Muscle layer of duodenum (tissue), 2 donors: ENCODE data around the gene ZBTB20.

Source experiments
- H3K27ac ChIP-seq: one replicate; pipeline ENCODE4 v1.7.0; 2013; ENCODE audit warnings: mild to moderate bottlenecking, low read length
- H3K27me3 ChIP-seq: one replicate; pipeline ENCODE4 v1.7.0; 2013; ENCODE audit warnings: low read depth, mild to moderate bottlenecking, control low read depth, low read length
- H3K36me3 ChIP-seq, 2 donors: one replicate each; pipeline ENCODE4 v1.7.0; 2013; ENCODE audit warnings: low read length in 2 of 2, control low read depth in 1 of 2, mild to moderate bottlenecking in 1 of 2; ENCODE audit not compliant: insufficient read depth in 2 of 2, control insufficient read depth in 1 of 2
- H3K4me1 ChIP-seq, 2 donors: one replicate each; pipeline ENCODE4 v1.7.0; 2013; ENCODE audit warnings: low read length in 2 of 2, mild to moderate bottlenecking in 2 of 2, control low read depth in 1 of 2, moderate library complexity in 1 of 2; ENCODE audit not compliant: insufficient read depth in 2 of 2, control insufficient read depth in 1 of 2
- H3K4me3 ChIP-seq, 2 donors: one replicate each; pipeline ENCODE4 v1.7.0; 2013; ENCODE audit warnings: low read length in 2 of 2, low read depth in 1 of 2, mild to moderate bottlenecking in 1 of 2
- H3K9me3 ChIP-seq, 2 donors: one replicate each; pipeline ENCODE4 v1.7.0; 2013; ENCODE audit warnings: low read length in 2 of 2, control low read depth in 1 of 2, mild to moderate bottlenecking in 1 of 2; ENCODE audit not compliant: control insufficient read depth in 1 of 2
- donor health status: healthy.

Gene ZBTB20

GRCh38 chr3:114355653-114356052, 791.4 kb downstream of the ZBTB20 start:
- no peak overlapping the region for H3K27ac ChIP-seq
- peaks cover 4 to 14% of the 10 kb centered on the region in 2 donors for H3K36me3 ChIP-seq
- H3K27me3 ChIP-seq, result no peaks in the 10 kb centered on the region
- no peaks in the 10 kb centered on the region for H3K4me1 ChIP-seq
- no peaks in the 10 kb centered on the region for H3K9me3 ChIP-seq
- no peak overlapping the region for H3K4me3 ChIP-seq

DNA sequence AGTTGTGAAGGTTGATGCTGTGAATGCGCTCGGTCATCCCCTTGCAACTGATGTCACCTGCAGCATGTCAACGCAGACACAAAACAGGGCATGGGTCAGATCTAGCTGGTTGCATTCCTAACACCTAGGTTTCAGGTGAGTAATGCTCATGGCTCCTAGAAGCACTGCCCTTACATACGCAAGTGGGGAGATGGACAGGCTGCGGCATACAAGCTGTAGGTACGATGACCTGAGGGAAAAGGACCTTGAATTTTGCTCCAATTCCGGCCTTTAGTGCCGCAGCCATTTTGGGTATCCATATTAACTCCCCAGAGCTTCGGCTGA, 795.3 kb downstream of the ZBTB20 start:
- Histone ChIP-seq H3K9me3 (no peaks in the 10 kb centered on the region), H3K4me1 (no peaks in the 10 kb centered on the region), H3K36me3 (peaks cover 15 to 39% of the 10 kb centered on the region in 2 donors), H3K4me3 (no peak overlapping the region), H3K27ac (no peak overlapping the region), H3K27me3 (no peaks in the 10 kb centered on the region)

GRCh38 chr3:114351123-114351821, 795.8 kb downstream of the ZBTB20 start:
- H3K9me3 ChIP-seq, result no peaks in the 10 kb centered on the region
- no peaks in the 10 kb centered on the region for H3K27me3 ChIP-seq
- H3K36me3 ChIP-seq, result peaks cover 15 to 39% of the 10 kb centered on the region in 2 donors
- no peaks in the 10 kb centered on the region for H3K4me1 ChIP-seq
- no peak overlapping the region for H3K4me3 ChIP-seq
- H3K27ac ChIP-seq, result no peak overlapping the region

- H3K27me3 ChIP-seq, result no peaks in the 10 kb centered on the region
- H3K36me3 ChIP-seq, result peaks cover 15 to 39% of the 10 kb centered on the region in 2 donors
- no peak overlapping the region for H3K4me3 ChIP-seq
These were observed 796.4 kb downstream of the ZBTB20 start for GRCh38 chr3:114350690-114351089.

DNA sequence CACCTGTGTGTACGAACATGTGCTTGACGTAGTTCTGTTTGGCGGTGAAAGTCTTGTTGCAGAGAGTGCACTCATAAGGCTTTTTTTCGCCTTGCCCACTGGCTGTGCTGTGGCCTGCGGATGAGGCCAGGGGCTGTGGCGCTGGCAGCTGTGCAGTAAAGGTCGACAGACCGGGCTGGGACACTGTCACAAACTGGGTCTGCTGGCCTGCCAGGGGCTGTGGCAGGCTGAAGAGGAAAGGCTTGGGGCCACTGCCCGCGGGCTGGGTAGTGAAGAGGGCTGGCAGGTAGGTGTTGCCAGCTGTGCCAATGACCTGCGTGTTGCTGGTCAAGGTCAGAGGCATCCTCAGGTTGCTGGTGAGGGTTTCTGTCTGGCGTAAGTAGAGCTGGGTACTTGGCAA, 796.8 kb downstream of the ZBTB20 start:
- Histone ChIP-seq H3K27ac (no peak overlapping the region), H3K4me1 (no peaks in the 10 kb centered on the region), H3K36me3 (peaks cover 15 to 39% of the 10 kb centered on the region in 2 donors), H3K27me3 (no peaks in the 10 kb centered on the region), H3K9me3 (no peaks in the 10 kb centered on the region), H3K4me3 (no peak overlapping the region)

More at GRCh38 chr3:114350690-114351089, 796.4 kb downstream of the ZBTB20 start:
- no peaks in the 10 kb centered on the region for H3K4me1 ChIP-seq
- H3K9me3 ChIP-seq, result no peaks in the 10 kb centered on the region
- H3K27ac ChIP-seq, result no peak overlapping the region

- Histone ChIP-seq H3K4me3 (no peak overlapping the region), H3K27me3 (no peaks in the 10 kb centered on the region), H3K27ac (no peak overlapping the region), H3K36me3 (peaks cover 0 to 15% of the 10 kb centered on the region in 2 donors), H3K9me3 (no peaks in the 10 kb centered on the region), H3K4me1 (peaks cover 0 to 5% of the 10 kb centered on the region in 2 donors)
These were observed 802.6 kb downstream of the ZBTB20 start for GRCh38 chr3:114344492-114344891.

GRCh38 chr3:114338651-114339357, 808.3 kb downstream of the ZBTB20 start:
- Histone ChIP-seq H3K4me3 (no peak overlapping the region), H3K4me1 (peaks cover 0 to 5% of the 10 kb centered on the region in 2 donors), H3K36me3 (peaks cover 4 to 7% of the 10 kb centered on the region in 2 donors), H3K9me3 (no peaks in the 10 kb centered on the region), H3K27me3 (no peaks in the 10 kb centered on the region), H3K27ac (no peak overlapping the region)

- Histone ChIP-seq H3K36me3 (peaks cover 4 to 10% of the 10 kb centered on the region in 2 donors), H3K27me3 (no peaks in the 10 kb centered on the region), H3K9me3 (peaks cover 0 to 2% of the 10 kb centered on the region in 2 donors), H3K27ac (no peak overlapping the region), H3K4me3 (no peak overlapping the region), H3K4me1 (peaks cover 0 to 5% of the 10 kb centered on the region in 2 donors)
These were observed 810.2 kb downstream of the ZBTB20 start for GRCh38 chr3:114336857-114337256.

GRCh38 chr3:114336122-114336697, 810.9 kb downstream of the ZBTB20 start:
- H3K36me3 ChIP-seq, result peaks cover 4 to 13% of the 10 kb centered on the region in 2 donors
- H3K27me3 ChIP-seq, result no peaks in the 10 kb centered on the region
- H3K4me3 ChIP-seq, result no peak overlapping the region
- H3K27ac ChIP-seq, result no peak overlapping the region
- H3K9me3 ChIP-seq, result peaks cover 0 to 2% of the 10 kb centered on the region in 2 donors
- no peaks in the 10 kb centered on the region for H3K4me1 ChIP-seq

DNA sequence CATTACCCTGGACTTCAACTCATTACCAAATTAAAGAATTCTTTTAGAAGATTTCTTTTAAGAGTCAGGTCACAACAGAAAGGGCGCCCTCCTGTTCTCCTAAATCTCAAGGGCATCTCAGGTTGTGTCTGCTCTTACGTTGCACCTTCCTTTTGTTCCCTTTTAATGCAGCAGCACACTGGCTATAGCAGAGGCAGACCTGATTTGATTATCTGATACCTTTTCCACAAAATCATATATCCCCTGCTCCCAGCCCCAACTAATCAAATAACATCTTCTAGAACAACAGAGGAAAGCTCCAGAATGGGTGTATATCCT, 813.2 kb downstream of the ZBTB20 start:
- no peaks in the 10 kb centered on the region for H3K4me1 ChIP-seq
- H3K9me3 ChIP-seq, result peaks cover 0 to 2% of the 10 kb centered on the region in 2 donors
- no peak overlapping the region for H3K4me3 ChIP-seq
- no peak overlapping the region for H3K27ac ChIP-seq
- H3K36me3 ChIP-seq, result peaks cover 7 to 9% of the 10 kb centered on the region in 2 donors
- H3K27me3 ChIP-seq, result no peaks in the 10 kb centered on the region

- Histone ChIP-seq H3K27me3 (no peaks in the 10 kb centered on the region), H3K4me1 (no peaks in the 10 kb centered on the region), H3K27ac (no peak overlapping the region), H3K4me3 (no peak overlapping the region), H3K36me3 (peaks cover 6 to 7% of the 10 kb centered on the region in 2 donors), H3K9me3 (peaks cover 0 to 2% of the 10 kb centered on the region in 2 donors)
These were observed 813.7 kb downstream of the ZBTB20 start for GRCh38 chr3:114333180-114333922.
